ENCODE measurements around the gene CD80. TPM values are rescaled to one million over a fixed set of nuclear protein-coding genes. Genes with fewer than 3 reads are reported as not detected.

Gene CD80
- total and polyA plus RNA-seq, 2 of the 8 experiments (the other 6 are each of a cell fraction or from before 2014, with no cell fraction given): 0.11 TPM; not detected in 1

DNA sequence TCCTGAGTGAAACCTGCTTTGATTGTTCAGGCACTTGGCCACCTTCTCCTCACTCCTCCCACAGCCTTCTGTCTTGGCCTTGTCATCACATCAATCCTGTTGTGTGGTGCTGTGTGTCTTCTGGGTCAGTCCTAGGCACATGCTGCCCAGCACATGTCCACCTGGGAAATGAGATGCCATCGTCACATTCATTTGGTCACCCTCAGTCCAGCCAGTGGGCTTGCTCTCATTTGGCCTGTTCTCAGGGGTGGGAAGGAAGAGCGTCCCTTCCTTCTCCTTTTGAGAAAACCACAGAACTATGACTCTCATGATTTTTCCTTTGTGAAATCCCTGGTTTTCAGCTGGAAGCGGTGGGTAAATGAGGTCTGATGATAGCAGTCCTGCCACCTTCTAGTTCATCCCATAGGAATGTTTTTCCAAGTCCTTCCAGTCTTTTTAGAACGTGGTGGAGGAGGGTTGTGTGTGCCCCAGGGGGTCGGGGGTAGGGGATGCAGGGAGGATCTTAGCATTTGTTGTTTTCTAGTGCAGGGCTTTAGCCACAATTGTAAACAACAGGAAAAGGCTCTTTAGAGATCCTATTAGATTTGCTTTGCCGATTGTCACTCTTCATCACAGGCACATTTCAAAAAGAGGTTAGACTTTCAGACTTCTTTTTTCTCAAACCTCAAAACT, 29.8 kb upstream of the CD80 start:
- 68% methylated on average over 5 of the region's 6 CpGs; no CpG with 5 or more reads in 1 of the 2 experiments for whole genome bisulfite sequencing, 2 experiments (ENCODE audit: extremely low coverage in 1 of 2, insufficient coverage in 1 of 2, insufficient read length in 1 of 2, insufficient replicate concordance in 2 of 2, low coverage in 1 of 2, low lambda C conversion rate in 2 of 2, missing lambda C conversion rate in 1 of 2)

More for the DNA sequence above, 29.8 kb upstream of the CD80 start:
- H3K27me3 ChIP-seq (replicated peaks in 1 of 4; ENCODE audit: control insufficient read depth in 3 of 4, extremely low read depth in 1 of 4, insufficient read depth in 3 of 4, low read length in 3 of 4): no peaks in the 10 kb centered on the region
- H2AFZ ChIP-seq (ENCODE audit: low read length): no peak overlapping the region
- H4K20me1 ChIP-seq (replicated peaks in 1 of 2; ENCODE audit: control insufficient read depth in 1 of 2, insufficient read depth in 2 of 2, low read length in 2 of 2): no peaks in the 10 kb centered on the region
- H3K36me3 ChIP-seq (ENCODE audit: control insufficient read depth in 2 of 4, insufficient read depth in 4 of 4, low read length in 3 of 4): no peaks in the 10 kb centered on the region
- H3K18ac ChIP-seq (ENCODE audit: extremely low read depth, low read length): peak overlapping the region; percentile 57; the same call in 1 of the 2 replicates
- 0 out of 2 replicates have a peak overlapping the region, but pooled peaks have one; percentile 66 for H2BK15ac ChIP-seq (ENCODE audit: low read length)
- H3K9me3 ChIP-seq (ENCODE audit: insufficient read depth in 2 of 2, low read depth in 1 of 2, low read length in 1 of 2): no peaks in the 10 kb centered on the region
- H4K8ac ChIP-seq (ENCODE audit: extremely low read depth, insufficient read depth, low read length): no peak overlapping the region; the same call in 1 of the 2 replicates
- FAIRE-seq (no peak), DNase-seq (ENCODE audit: low read depth in 1 of 2, low spot score in 2 of 2) (no peak)
- no peak overlapping the region for H3K23ac ChIP-seq (ENCODE audit: insufficient read length)
- no peak overlapping the region for H3K4ac ChIP-seq (replicated peaks; ENCODE audit: insufficient read length, low read depth, low read length)
- peak overlapping the region; percentile 89; the same call in 1 of the 2 replicates for H2BK12ac ChIP-seq (ENCODE audit: low read depth, low read length)
- no peak overlapping the region for H2BK20ac ChIP-seq (ENCODE audit: low read length)
- H3K14ac ChIP-seq (ENCODE audit: insufficient read length): no peak overlapping the region
- no peak overlapping the region for H3K27ac ChIP-seq (ENCODE audit: low read depth, low read length)
- H2AK5ac ChIP-seq (ENCODE audit: low read depth, low read length): peak overlapping the region; percentile 69
- POLR2A ChIA-PET (ENCODE audit: partially characterized antibody): interaction anchor here (2.9 kb wide), 1 partner anchor 9 kb away, joined by 10 read pairs; the partner anchor contains the start of gene ADPRH
- H3K4me1 ChIP-seq (replicated peaks in 1 of 4; ENCODE audit: control insufficient read depth in 3 of 4, insufficient read depth in 4 of 4, low read length in 3 of 4): peaks cover 1 to 9% (median 5%) of the 10 kb centered on the region in 4 experiments; a peak in 4 of 7 replicates
- H3K9ac ChIP-seq (replicated peaks in 1 of 4; ENCODE audit: extremely low read depth in 1 of 4, low read depth in 3 of 4, low read length in 3 of 4): no peak overlapping the region
- H2BK120ac ChIP-seq (replicated peaks; ENCODE audit: low read depth, low read length): peak overlapping the region; percentile 65
- no peaks in the 10 kb centered on the region for H3K23me2 ChIP-seq (ENCODE audit: low read depth, low read length)
- no peaks in the 10 kb centered on the region for H3K79me2 ChIP-seq (ENCODE audit: control insufficient read depth in 1 of 2, insufficient read depth in 2 of 2, low read length in 2 of 2)
- no peak overlapping the region for H3K4me3 ChIP-seq (ENCODE audit: extremely low read depth in 1 of 4, insufficient read depth in 2 of 4, low read depth in 3 of 4, low read length in 4 of 4)
- H3K79me1 ChIP-seq (ENCODE audit: low read depth, low read length): no peaks in the 10 kb centered on the region
- H4K91ac ChIP-seq (replicated peaks; ENCODE audit: insufficient read length, low read length): peak overlapping the region; percentile 66
- TF ChIP-seq POLR2A (IDR thresholded peaks at IDR 0.05; ENCODE audit: control extremely low read depth in 1 of 2, low read depth in 2 of 2, low read length in 2 of 2): no peak
- TF ChIP-seq GABPA (IDR thresholded peaks at IDR 0.05; ENCODE audit: borderline replicate concordance, insufficient read depth, low read length): no peak
- no peak for TF ChIP-seq CREB1 (IDR thresholded peaks at IDR 0.05)
- TF ChIP-seq PHF8 (conservative IDR thresholded peaks at IDR 0.05; ENCODE audit: low read depth, low read length): no peak
- TF ChIP-seq TEAD4 (IDR thresholded peaks at IDR 0.05; ENCODE audit: low read depth, low read length): no peak
- no peak for TF ChIP-seq SIX5 (IDR thresholded peaks at IDR 0.05; ENCODE audit: low read depth, low read length)
- no peak for TF ChIP-seq EZH2 (IDR thresholded peaks at IDR 0.05; ENCODE audit: low read depth, low read length, severe bottlenecking)
- TF ChIP-seq NANOG (IDR thresholded peaks at IDR 0.05; ENCODE audit: insufficient read depth, low read depth, low read length, poor library complexity, severe bottlenecking): no peak
- no peak for TF ChIP-seq JUND (IDR thresholded peaks at IDR 0.05; ENCODE audit: low read length)
- peak overlapping the region; percentile 54 for H4K5ac ChIP-seq (ENCODE audit: insufficient read length, low read depth, low read length)
- H3K56ac ChIP-seq (replicated peaks; ENCODE audit: insufficient read length, low read depth, low read length): no peak overlapping the region
- H2BK5ac ChIP-seq (ENCODE audit: low read depth, low read length): no peak overlapping the region
- CTCF ChIA-PET (ENCODE audit: partially characterized antibody): interaction anchor here (1.1 to 3.7 kb wide), 2 partner anchors 11 to 92 kb away, joined by 4 to 23 read pairs; no protein-coding TSS in a partner anchor
- peak overlapping the region in 1 of 2 experiments; percentile 40; a peak in 1 of 4 replicates for H3K4me2 ChIP-seq (ENCODE audit: insufficient read depth in 1 of 2, low read depth in 2 of 2, low read length in 2 of 2)
